ENCODE data around the gene PTPA.

PTPA gene

DNA sequence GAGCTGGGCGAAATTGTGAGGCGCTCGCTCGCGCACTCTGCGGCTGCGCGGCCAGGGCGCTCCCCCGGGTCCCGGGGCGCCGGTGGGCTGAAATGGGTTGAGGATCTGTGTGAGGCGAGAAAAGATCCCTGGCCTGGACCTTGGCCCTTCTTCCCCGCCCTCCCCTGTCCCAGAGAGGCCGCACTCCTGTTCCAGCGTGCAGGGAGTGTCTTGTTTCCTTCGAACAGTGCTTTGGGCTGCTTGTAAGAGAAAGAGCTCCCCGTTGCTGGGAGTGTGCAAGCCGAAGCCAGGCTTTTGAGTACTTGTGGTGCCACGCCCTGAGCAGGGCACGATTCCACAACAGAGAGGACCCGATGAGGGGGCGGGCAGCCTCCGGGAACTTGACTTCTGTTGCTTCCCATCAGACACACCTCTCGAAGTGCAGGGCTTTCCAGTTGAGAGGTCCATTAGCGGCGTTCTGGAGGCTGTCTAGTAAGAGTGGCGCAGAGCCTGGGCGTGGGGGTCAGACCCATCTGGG lies 29.8 kb upstream of the PTPA start:
- no peak for DNase-seq (ENCODE audit: low read depth)

- DNase-seq (ENCODE audit: low read depth) = no peak
Measured at GRCh38 chr9:129084087-129084486, 27.1 kb upstream of the PTPA start.

GRCh38 chr9:129089246-129089645 lies 22.0 kb upstream of the PTPA start:
- no peak for DNase-seq (ENCODE audit: low read depth)

DNA sequence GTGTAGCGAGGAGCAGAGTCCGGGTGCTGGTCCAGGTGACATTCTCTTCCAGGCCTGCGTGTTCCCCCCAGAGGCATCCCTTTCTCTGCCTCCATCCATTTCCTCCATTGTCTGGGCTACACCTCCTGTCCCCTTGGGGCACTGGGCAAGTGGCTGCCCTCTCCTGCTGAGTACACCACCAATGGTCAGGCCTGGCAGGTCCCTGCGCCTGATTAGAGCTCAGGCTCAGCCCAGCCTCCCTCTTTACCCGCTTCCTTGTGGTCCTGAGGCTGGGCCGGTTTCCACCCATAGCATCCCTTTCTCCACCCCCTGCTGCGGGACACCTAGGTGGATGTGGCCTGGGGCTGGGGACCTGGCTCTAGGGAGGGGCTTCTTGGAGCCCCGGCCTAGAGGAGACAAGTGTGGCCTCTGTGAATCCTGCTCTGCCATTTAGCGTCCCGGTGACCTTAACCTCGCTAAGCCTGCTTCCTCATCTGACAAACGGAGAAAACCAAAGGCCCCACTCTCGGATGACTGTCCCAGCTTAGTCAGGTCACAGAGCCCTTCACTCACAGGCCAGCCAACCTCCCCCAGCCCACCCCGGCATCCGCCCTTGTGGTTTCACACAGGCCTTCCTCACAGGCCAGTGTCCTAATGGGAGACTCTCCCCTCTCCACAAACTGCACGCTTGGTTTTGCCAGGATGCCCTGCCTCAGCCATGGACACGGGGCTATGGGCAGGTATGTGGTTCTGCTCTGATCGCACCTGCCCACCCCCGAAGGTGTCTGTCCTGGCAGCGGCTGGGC lies 17.4 kb upstream of the PTPA start:
- DNase-seq (ENCODE audit: low read depth) = no peak

- no peak for DNase-seq (ENCODE audit: low read depth)
Measured at GRCh38 chr9:129094387-129095169, 16.6 kb upstream of the PTPA start.

- no peak for DNase-seq (ENCODE audit: low read depth)
Measured at GRCh38 chr9:129095170-129095667, 16.0 kb upstream of the PTPA start.

GRCh38 chr9:129095908-129096307 lies 15.3 kb upstream of the PTPA start:
- DNase-seq (ENCODE audit: low read depth) = no peak

DNA sequence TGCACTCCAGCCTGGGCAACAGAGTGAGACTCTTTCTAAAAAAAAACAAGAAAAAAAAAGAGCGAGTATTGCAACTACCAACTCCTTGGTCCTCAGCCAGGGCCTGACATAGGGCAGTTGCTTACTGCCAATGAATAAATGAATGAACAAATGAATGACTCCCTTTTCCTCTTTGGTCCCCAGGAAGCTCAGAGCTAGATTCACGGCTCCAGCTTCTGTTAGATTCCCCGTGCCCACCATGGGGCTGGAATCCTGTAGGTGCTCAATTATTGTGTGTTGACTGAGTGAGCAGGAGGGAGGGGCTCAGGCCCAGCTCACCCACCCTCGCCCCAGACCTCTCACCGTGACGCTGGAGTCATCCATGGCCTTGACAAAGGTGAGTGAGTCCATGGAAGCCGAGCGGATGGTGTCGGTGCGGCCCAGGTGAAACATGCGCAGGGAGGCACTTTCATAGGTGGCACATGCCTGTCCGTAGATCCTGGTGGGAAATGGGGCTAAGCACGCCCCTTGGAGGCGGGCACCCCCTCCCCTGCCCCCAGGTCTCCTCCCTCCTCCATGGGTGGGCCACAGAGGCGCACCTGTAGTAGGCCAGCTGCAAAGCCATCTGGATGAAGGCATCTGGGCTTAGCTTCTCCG lies 13.4 kb upstream of the PTPA start:
- no peak for DNase-seq (ENCODE audit: low read depth)

DNA sequence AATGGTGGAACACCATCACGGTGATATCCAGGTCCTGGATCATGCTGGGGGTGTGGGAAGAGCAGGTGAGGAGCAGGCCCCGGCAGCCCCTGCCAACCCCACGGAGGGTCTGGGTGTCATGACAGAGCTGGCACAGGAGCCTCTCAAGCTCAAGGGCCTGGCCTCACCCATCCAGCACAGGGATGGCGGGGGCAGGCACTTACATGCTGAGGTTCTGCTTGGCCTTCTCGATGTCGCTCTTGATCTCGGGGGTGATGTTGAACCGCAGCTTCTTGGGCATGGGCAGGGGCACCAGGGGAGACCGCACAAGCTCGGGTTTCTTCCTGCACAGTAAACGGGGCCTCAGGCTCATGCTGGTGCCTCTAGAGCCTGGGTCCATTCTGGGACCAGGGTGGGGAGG lies 12.9 kb upstream of the PTPA start:
- no peak for DNase-seq (ENCODE audit: low read depth)

DNA sequence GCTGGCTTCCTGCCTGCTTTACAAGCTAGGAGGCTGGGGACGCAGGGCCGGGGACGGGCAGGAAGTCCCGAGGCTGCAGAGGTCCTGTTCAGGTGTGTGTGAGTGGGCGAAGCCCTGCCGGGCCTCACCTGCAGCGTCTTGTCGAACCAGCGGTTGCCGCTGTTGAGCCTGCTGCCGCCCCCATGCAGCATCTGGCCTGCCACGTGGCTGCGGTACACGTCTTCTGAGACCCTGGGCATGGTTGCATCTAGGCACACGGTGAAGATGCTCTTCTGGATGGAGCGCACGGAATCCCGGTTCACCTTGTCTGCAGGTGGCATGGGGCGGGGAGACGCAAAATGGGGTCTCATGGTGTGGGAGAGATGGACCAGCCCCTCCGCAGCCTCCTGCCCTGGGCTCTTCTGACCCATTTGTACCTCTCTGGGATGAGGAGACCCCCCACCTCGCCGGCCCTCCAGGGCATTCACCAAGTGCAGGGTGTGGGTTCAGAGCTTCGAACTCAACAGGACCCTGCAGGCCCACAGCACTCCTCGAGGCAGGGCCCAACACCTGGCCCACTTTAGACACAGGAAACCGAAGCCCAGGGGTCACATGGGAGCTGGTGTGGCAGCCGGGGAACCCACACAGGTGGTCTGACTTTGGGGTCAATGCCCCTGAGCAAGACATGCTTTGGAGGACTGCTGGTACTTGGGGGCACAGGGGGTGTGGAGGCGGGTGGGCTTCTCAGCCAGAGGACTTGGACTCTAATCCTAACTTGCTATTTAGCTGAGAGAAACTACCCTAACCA lies 10.6 kb upstream of the PTPA start:
- DNase-seq (ENCODE audit: low read depth) = no peak

DNA sequence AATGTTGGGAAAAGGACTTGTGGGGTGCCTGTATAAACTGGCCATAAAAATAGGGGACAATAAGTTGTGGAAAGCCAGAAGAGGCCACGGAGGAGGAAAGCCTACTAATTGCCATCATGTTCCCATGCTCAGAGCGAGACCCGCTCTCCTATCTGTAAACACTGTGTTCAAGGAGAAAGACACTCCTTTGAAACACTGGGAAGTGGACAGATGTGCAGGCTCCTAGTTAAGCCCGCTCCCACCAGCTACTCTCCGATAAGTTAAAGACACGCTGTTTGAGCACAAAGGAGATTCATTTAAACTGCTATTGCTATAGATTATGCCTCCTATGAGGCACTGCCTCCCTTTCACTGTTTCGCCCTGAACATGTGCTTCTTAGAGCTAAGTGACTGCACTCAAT lies 9.9 kb upstream of the PTPA start:
- no peak for DNase-seq (ENCODE audit: low read depth)

DNA sequence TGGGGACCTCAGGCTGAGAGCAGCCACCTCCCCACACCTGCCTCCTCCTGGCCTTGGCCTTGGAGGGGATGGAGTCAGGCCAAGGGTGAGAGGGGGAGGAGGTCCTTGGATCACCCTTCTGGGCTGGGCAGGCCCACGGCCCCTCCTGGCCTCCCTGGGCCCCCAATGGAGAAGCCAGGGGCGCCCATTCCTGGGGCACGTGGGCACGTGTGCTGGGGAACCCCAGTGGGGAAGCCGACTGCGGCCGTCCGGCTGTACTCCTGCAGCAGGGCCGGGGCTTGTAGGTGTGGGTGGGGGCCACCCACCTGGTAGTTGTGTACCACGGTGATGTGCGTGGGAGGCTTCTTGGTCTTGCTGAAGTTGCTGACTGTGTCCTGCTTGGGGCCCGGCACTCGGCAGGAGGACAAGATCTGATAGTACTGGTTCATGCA lies 9.1 kb upstream of the PTPA start:
- no peak for DNase-seq (ENCODE audit: low read depth)

- DNase-seq (ENCODE audit: low read depth) = no peak
Measured at GRCh38 chr9:129102791-129103594, 8.2 kb upstream of the PTPA start.

GRCh38 chr9:129103595-129103965 lies 7.6 kb upstream of the PTPA start:
- DNase-seq (ENCODE audit: low read depth) = no peak

GRCh38 chr9:129104051-129104450 lies 7.2 kb upstream of the PTPA start:
- no peak for DNase-seq (ENCODE audit: low read depth)

DNA sequence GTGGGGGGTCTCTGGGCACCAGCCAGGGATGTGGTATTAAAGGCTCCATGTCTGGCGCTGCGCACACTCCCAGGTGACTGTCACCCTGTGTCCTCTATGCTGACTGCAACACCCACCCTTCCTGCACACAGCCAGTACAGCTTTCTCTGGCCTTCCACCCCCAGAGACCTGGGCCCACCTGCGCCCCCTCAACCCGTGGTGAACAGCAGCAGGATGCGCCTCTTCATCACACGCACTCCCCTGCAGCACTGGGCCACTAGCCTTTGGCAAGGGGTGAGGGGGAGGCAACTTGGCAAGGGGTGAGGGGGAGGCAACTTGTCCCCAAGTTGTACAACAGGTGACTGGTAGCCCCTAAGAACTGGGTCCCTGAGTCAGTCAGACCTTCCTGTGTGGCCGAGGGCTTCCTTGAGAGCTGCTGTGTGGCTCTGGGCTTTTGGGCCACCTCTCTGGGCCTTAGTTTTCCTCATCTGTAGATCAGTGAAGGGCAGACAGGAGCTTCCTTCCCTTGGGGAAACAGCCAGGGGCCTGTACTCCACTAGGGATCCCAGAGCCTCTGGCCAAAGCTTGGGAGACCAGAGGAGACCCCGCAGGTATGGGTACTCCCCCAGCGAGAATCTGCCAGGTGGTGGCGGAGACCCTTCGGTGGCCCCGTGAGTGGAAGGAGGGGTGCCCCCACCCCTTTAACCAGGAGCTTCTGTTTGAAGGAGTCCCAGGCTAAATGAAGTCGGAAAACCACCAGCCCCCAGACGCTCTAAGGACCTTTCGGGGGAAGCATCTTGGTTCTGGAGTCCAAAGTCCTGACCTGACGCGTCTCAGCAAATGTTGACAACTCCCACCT lies 5.1 kb upstream of the PTPA start:
- no peak for DNase-seq (ENCODE audit: low read depth)

DNA sequence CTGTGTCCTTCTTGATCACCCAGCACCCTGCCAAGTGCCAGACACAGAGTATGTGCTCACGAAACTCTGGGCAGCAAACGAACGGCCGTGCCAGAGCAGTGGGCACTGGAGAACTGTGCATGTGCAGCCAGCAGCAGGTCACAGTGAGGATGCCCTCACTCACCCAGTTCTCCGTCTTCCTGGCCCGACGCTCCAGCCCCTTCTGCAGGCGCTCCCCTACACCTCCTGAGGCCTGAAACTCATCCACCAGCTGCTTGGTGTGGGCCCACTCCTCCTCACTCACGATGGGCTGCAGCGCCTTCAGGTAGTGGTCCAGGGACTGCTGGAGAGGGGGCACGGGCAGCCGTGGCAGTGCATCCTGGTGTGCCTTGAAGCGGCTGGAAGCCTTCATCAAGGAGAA lies 3.6 kb upstream of the PTPA start:
- DNase-seq (ENCODE audit: low read depth) = no peak

GRCh38 chr9:129108083-129108804 lies 3.0 kb upstream of the PTPA start:
- DNase-seq (ENCODE audit: low read depth) = no peak

- DNase-seq (ENCODE audit: low read depth) = no peak
Measured at GRCh38 chr9:129108805-129109536, 2.2 kb upstream of the PTPA start.
